H1 (cell line): ENCODE data around the gene LSR. TPM values are rescaled to one million over a fixed set of nuclear protein-coding genes. Genes with fewer than 3 reads are reported as not detected.

Experiments used
- GABPA ChIP-seq: IDR thresholded peaks from 2 replicates; pipeline ENCODE4 v1.6.1; 2011; ENCODE audit warnings: mild to moderate bottlenecking, low read length, moderate library complexity, borderline replicate concordance; ENCODE audit not compliant: insufficient read depth
- TCF12 ChIP-seq: IDR thresholded peaks from 2 replicates; pipeline ENCODE4 v1.6.1; 2011; ENCODE audit warnings: low read depth, mild to moderate bottlenecking, low read length
- polyA plus RNA-seq, 7 experiments: library from polyadenylated mRNA; depleted of rRNA in 3 of 7; stranded (reverse) in 5 of 7; unstranded in 2 of 7; fragments of >200 nt in 5 of 7; fragments of 200-250 nt in 2 of 7; gene quantifications; 1 replicate in 5 of 7; 2 replicates in 1 of 7; 4 replicates in 1 of 7; pipeline versions ENCODE4 v1.2.1 to v1.2.3, GENCODE V29; 2011 to 2013; ENCODE audit warnings: missing spikeins in 2 of 7, mixed read lengths in 2 of 7
- total RNA-seq: library from RNA; stranded (reverse); fragmentation: NEBNext Ultra II Directional; extraction: Animal tissue kit (Norgen Biotek cat#: 25700); gene quantifications from 2 replicates; pipeline ENCODE4 v1.2.1, GENCODE V29; 2021

The LSR gene
- total and polyA plus RNA-seq, 2 of the 8 experiments (the other 6 are each of a cell fraction or from before 2014, with no cell fraction given): 159 to 186 TPM

DNA sequence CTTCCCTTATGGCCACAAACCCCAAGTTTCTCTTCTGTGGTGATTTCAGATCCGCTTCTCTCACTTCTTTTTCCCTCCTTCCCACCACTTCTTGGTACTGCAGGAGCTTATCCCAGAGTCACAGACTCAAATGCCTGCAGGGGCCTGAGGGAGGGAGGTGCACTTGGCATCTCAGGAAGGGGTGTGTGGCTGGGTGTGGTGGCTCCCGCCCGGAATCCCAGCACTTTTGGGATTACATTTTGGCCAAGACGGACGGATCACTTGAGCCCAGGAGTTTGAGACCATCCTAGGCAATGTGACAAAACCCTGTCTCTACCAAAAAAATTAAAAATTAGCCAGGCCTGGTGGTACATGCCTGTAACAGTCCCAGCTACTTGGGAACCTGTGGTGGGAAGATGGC, 25.5 kb downstream of the LSR start (continued):
- TF ChIP-seq TCF12 (no peak), GABPA (no peak)
